ENCODE results near the gene ZSCAN21. TPM values are rescaled to one million over a fixed set of nuclear protein-coding genes. Genes with fewer than 3 reads are reported as not detected.
A peak's percentile ranks its signal among the peaks of the same experiment; 100 is the strongest.

ZSCAN21 gene
- total RNA-seq, 1 experiment from 2014 or later, result 21.3 TPM

GRCh38 chr7:100064162-100064561 is 14.6 kb downstream of the ZSCAN21 start:
- in situ Hi-C loops (cut with HindIII; ENCODE audit: low pct_unique_long_range_greater_than_20kb, low sequenced_read_pairs), result no loop called here
- no peak for DNase-seq (ENCODE audit: low read depth, low spot score)

GRCh38 chr7:100065452-100066186 is 16.0 kb downstream of the ZSCAN21 start:
- DNase-seq (ENCODE audit: low read depth, low spot score), result no peak
- in situ Hi-C loops (cut with HindIII; ENCODE audit: low pct_unique_long_range_greater_than_20kb, low sequenced_read_pairs), result no loop called here

DNA sequence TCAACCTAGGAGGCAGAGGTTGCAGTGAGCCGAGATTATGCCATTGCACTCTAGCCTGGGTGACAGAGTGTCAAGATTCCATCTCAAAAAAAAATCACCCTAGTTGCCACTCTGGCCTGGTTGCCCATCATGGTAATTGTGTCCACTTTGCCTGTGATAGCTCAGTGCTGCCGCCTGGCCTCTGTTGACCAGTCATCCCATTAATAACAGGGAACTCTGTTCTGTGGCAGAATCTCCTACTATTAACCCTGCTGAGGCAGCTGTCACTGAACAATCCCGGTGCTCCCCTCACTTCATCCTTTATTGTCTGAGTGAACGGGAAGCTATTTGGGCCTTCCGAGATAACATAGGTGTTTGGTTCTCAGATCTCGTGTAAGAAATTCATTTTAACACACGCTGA is 17.4 kb downstream of the ZSCAN21 start:
- in situ Hi-C loops (cut with HindIII; ENCODE audit: low pct_unique_long_range_greater_than_20kb, low sequenced_read_pairs), result no loop called here
- DNase-seq (ENCODE audit: low read depth, low spot score), result peak; percentile 56

GRCh38 chr7:100069991-100070390 is 20.4 kb downstream of the ZSCAN21 start:
- in situ Hi-C loops (cut with HindIII; ENCODE audit: low pct_unique_long_range_greater_than_20kb, low sequenced_read_pairs), result no loop called here
- DNase-seq (ENCODE audit: low read depth, low spot score), result no peak

DNA sequence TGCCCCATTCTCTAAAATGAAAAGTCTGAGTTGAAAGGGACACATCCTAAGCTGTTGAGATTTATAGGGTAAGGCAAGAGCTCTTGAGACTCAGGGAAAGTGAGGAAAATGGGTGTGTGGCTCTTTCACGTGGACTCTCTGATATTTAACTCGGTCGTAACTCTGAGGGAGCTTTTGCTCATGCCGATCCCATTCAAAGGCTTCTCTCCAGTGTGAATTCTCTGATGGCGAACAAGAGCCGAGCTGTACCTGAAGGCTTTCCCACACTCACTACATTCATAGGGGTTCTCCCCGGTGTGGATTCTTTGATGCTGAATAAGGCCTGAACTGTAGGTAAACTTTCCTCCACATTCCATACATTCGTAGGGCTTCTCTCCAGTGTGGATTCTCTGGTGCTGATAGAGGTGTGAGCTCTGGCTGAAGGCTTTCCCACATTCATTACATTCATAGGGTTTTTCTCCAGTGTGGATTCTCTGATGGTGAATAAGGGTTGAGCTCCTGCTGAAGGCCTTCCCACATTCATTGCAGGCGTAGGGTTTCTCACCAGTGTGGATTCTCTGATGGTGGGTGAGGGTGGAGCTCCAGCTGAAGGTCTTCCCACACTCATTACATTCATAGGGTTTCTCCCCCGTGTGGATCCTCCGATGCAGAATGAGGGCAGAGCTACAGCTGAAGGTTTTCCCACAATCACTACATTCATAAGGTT is 21.6 kb downstream of the ZSCAN21 start:
- no peak for DNase-seq (ENCODE audit: low read depth, low spot score)
- in situ Hi-C loops (cut with HindIII; ENCODE audit: low pct_unique_long_range_greater_than_20kb, low sequenced_read_pairs), result no loop called here

- no peak for DNase-seq (ENCODE audit: low read depth, low spot score)
- in situ Hi-C loops (cut with HindIII; ENCODE audit: low pct_unique_long_range_greater_than_20kb, low sequenced_read_pairs), result no loop called here
These were observed 22.9 kb downstream of the ZSCAN21 start for GRCh38 chr7:100072462-100072861.

DNA sequence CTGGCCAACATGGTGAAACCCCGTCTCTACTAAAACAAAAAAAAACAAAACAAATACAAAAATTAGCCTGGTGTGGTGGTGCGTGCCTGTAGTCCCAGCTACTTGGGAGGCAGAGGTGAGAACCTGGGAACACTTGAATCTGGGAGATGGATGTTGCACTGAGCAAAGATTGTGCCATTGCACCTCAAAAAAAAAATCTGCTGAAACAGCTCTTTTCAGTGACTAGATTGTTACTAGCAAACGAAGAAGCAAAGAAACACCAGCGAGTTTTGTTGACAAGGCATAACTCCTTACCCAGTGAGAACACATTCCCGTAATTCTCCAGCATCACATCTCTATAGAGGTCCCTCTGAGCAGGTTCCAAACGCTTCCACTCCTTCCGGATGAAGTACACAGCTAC is 25.3 kb downstream of the ZSCAN21 start:
- no peak for DNase-seq (ENCODE audit: low read depth, low spot score)
- in situ Hi-C loops (cut with HindIII; ENCODE audit: low pct_unique_long_range_greater_than_20kb, low sequenced_read_pairs), result no loop called here

DNA sequence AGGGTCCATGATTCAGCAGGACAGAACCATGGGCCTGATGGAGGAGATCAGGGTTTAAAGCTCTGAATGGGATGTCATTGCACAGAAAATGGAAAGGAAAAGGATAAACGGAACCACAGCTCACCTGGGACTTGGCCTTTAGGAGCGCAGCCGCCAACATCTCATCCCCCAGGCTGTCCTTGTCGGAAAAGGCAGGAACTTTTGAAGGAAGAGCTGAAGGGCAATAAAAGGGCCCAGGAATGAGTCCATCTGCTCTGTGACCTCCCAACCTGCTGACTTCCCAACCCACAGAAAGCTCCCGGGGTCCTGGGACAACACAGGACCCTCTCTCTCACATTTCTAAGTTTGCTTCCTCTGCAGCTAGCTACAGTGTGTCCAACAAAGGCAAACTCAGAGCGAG is 25.8 kb downstream of the ZSCAN21 start:
- in situ Hi-C loops (cut with HindIII; ENCODE audit: low pct_unique_long_range_greater_than_20kb, low sequenced_read_pairs), result no loop called here

DNA sequence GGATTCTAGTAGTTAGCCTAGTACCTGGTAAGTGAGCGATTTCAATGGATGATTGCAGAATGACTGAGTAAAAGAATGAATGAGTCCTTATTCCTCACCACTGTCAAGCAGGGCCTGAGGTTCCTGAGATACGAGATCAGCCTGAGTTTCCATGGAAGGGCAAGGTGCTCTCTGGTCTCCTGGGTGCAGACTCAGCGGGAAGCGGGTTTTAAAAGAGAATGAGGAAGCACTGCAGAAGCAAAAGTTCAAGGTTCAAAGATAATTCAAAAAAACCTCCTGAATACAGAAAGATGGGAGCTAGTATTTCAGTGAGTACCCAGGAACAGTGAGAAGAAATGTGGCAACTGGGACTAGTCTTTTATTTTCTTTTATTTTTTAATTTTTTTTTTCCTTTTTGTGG is 27.6 kb downstream of the ZSCAN21 start:
- DNase-seq (ENCODE audit: low read depth, low spot score), result no peak
- in situ Hi-C loops (cut with HindIII; ENCODE audit: low pct_unique_long_range_greater_than_20kb, low sequenced_read_pairs), result no loop called here

More for the DNA sequence above, 25.8 kb downstream of the ZSCAN21 start:
- DNase-seq (ENCODE audit: low read depth, low spot score), result no peak

DNA sequence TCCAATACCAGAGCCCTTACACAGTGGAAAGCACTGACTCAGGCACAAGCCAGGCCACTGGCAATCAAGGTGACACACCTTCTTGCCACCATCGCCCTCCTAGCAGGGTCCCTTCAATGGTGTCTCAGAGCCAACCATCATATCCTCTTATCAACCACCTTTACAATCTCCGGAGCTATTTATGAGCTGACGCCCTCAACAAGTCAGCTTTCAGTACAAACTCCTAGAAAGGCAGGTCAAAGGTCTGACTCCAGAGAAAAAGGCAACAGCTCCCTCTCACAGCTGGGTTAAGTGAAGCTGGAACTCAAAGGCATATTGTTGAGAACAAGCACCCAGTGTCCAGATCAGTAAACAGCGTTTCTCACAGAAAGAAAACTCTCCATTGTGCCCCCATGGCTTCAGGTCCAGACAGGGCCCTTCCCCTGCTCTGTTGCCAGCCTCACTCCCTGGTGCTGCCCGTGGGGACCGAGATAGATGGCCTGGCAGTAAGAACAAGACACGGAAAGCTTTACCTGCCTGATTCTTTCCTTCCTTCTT is 29.5 kb downstream of the ZSCAN21 start:
- in situ Hi-C loops (cut with HindIII; ENCODE audit: low pct_unique_long_range_greater_than_20kb, low sequenced_read_pairs), result no loop called here
- DNase-seq (ENCODE audit: low read depth, low spot score), result peak; percentile 93

- DNase-seq (ENCODE audit: low read depth, low spot score), result no peak
- in situ Hi-C loops (cut with HindIII; ENCODE audit: low pct_unique_long_range_greater_than_20kb, low sequenced_read_pairs), result no loop called here
These were observed 31.4 kb downstream of the ZSCAN21 start for GRCh38 chr7:100080907-100081534.

GRCh38 chr7:100081535-100082102 is 32.0 kb downstream of the ZSCAN21 start, which contains the start of gene ZNF3:
TSS of gene ZNF3 (minus strand) at chr7:100081723. CDS start at chr7:100077357, 4,366 bp downstream.
- peak; percentile 99 for DNase-seq (ENCODE audit: low read depth, low spot score)
- in situ Hi-C loops (cut with HindIII; ENCODE audit: low pct_unique_long_range_greater_than_20kb, low sequenced_read_pairs), result no loop called here

- in situ Hi-C loops (cut with HindIII; ENCODE audit: low pct_unique_long_range_greater_than_20kb, low sequenced_read_pairs), result no loop called here
- DNase-seq (ENCODE audit: low read depth, low spot score), result no peak
These were observed 33.4 kb downstream of the ZSCAN21 start for GRCh38 chr7:100082978-100083377.

DNA sequence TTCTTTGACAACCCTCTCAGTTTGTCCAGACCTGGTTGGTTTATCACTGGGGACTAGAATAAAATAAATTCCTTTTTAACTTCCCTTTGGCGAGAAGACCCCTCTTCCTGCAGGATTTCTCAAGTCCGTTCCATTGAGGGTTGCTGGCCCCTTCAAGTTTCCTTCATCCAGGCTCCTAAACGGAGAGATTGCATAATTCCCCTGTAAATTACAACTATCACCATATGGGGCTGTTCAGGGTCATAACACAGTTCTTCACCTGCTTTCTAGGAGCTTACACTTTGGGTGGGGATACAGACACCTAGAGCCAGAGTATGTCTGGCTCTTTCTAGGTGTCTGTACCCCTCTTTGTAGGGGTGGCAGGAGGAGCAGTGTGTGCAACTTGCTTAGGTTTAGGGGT is 35.9 kb downstream of the ZSCAN21 start:
- in situ Hi-C loops (cut with HindIII; ENCODE audit: low pct_unique_long_range_greater_than_20kb, low sequenced_read_pairs), result no loop called here

GRCh38 chr7:100087055-100087750 is 37.6 kb downstream of the ZSCAN21 start:
- in situ Hi-C loops (cut with HindIII; ENCODE audit: low pct_unique_long_range_greater_than_20kb, low sequenced_read_pairs), result no loop called here
- no peak for DNase-seq (ENCODE audit: low read depth, low spot score)

More for the DNA sequence above, 35.9 kb downstream of the ZSCAN21 start:
- DNase-seq (ENCODE audit: low read depth, low spot score), result no peak

DNA sequence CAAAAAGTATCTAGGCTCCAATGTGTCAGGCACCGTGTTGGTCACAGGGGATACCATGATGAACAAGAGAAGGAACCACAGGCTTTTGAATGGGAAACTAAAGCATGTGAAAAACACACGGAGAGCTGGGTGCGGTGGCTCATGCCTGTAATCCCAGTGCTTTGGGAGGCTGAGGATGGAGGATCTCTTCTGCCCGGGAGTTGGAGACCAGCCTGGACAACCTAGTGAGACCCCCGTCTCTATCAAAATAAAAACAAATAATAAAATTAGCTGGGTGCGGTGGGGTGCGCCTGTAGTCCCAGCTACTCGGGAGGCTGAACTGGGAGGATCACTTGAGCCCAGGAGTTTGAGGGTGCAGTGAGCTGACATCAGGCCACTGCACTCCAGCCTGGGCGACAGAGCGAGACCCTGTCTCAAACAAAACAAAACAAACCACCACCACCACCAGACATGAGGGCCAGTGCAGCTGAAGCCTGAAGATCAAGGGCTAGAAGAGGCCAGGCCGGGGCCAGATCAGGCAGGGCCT is 38.6 kb downstream of the ZSCAN21 start:
- in situ Hi-C loops (cut with HindIII; ENCODE audit: low pct_unique_long_range_greater_than_20kb, low sequenced_read_pairs), result no loop called here
- no peak for DNase-seq (ENCODE audit: low read depth, low spot score)
